Natural killer cell (primary cell): Measurements from ENCODE around the gene EHD4. TPM values are rescaled to one million over a fixed set of nuclear protein-coding genes. Genes with fewer than 3 reads are reported as not detected.

Experiments
- ATAC-seq, 3 donors: fragments of 150-1000 bp in 2 of 3; fragments of 200-7000 bp in 1 of 3; cut with Tn5 transposase; 1 replicate in 1 of 3; 2 replicates in 2 of 3; pipeline ENCODE4 v1.10.0; 2021; ENCODE audit warnings: mild to moderate bottlenecking in 2 of 3, moderate library complexity in 2 of 3
- DNase-seq, 2 donors: peaks; one replicate each; pipeline versions ENCODE4 v3.0.0 to v3.0.0-alpha.2; 2013 to 2021; ENCODE audit warnings: mixed read lengths in 1 of 2
- H3K27ac ChIP-seq: one replicate; pipeline ENCODE4 v1.5.1; 2013; ENCODE audit warnings: mild to moderate bottlenecking, low read length
- H3K27me3 ChIP-seq: one replicate; pipeline ENCODE4 v1.6.1; 2013; ENCODE audit warnings: low read length; ENCODE audit not compliant: control insufficient read depth, insufficient read depth
- H3K36me3 ChIP-seq: one replicate; pipeline ENCODE4 v1.6.1; 2013; ENCODE audit warnings: low read length; ENCODE audit not compliant: control insufficient read depth, insufficient read depth
- H3K4me1 ChIP-seq: one replicate; pipeline ENCODE4 v1.6.1; 2013; ENCODE audit warnings: low read length; ENCODE audit not compliant: control insufficient read depth, insufficient read depth
- H3K4me3 ChIP-seq: one replicate; pipeline ENCODE4 v1.5.1; 2013; ENCODE audit warnings: low read length
- H3K9me3 ChIP-seq: one replicate; pipeline ENCODE4 v1.6.1; 2013; ENCODE audit warnings: low read length; ENCODE audit not compliant: control insufficient read depth, insufficient read depth
- H3K27ac Mint-ChIP-seq, 2 donors: one replicate each; pipeline ENCODE4 v1.8.0; 2022; ENCODE audit warnings: mild to moderate bottlenecking in 2 of 2, mixed read lengths in 2 of 2, moderate library complexity in 1 of 2
- H3K27me3 Mint-ChIP-seq, 2 donors: one replicate each; pipeline ENCODE4 v1.8.0; 2022; ENCODE audit warnings: low read depth in 2 of 2, mixed read lengths in 2 of 2
- H3K36me3 Mint-ChIP-seq: one replicate; pipeline ENCODE4 v1.8.0; 2022; ENCODE audit warnings: mixed read lengths
- H3K4me1 Mint-ChIP-seq, 2 donors: one replicate each; pipeline ENCODE4 v1.8.0; 2022; ENCODE audit warnings: mixed read lengths in 2 of 2
- H3K4me3 Mint-ChIP-seq: one replicate; pipeline ENCODE4 v1.8.0; 2022; ENCODE audit warnings: mild to moderate bottlenecking, moderate library complexity, mixed read lengths
- H3K9me3 Mint-ChIP-seq, 2 donors: one replicate each; pipeline ENCODE4 v1.8.0; 2022; ENCODE audit warnings: mixed read lengths in 2 of 2
- WGBS: methylation state at CpG from one replicate; pipeline ENCODE4 v1.1.7; 2013; ENCODE audit warnings: missing lambda C conversion rate; ENCODE audit not compliant: insufficient coverage; 5-methylcytosine and 5-hydroxymethylcytosine counted together
- intact Hi-C: fragments of 100-400 bp; cut with micrococcal nuclease; formaldehyde crosslinking; loops from one replicate; pipeline ENCODE4 v1.14.2; 2022
- total RNA-seq, 4 donors: library from RNA; stranded (reverse); fragments of 120-200 nt in 1 of 4; gene quantifications; one replicate each; pipeline versions ENCODE4 v1.2.3 to v1.2.4, GENCODE V29; 2013 to 2022
- TF ChIP-seq, protein P1 (sequence below): fragments of 200-600 bp; IDR thresholded peaks from one replicate; pipeline ENCODE4 v1.8.0; 2022; ENCODE audit warnings: antibody characterized with exemption

The EHD4 gene
- total RNA-seq, 3 donors from 2014 or later (not counting 1 experiment from before 2014, with no cell fraction given): 28.4 to 34.6 (median 31.7) TPM

DNA sequence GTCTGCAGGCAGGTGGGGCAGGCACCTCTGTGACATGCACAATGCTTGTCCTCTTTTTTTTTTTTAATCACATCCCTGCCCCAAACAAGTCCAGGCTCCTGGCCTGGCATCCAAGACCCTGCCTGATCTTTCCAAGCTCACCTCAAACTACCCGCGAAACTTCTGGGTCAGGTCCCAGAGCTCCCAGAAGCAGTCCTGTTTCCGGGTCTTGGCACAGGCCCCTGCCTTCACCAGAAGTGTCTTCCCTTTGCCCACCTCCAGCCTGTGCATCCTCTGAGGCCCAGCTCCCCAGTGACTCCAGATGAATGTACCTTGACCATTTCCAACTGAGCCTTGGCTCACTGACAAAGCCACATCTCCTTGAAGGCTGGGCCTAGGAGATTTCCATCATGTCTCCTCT, 25.5 kb upstream of the EHD4 start:
- Histone ChIP-seq H3K27me3 (no peaks in the 10 kb centered on the region), H3K9me3 (no peaks in the 10 kb centered on the region), H3K4me1 (no peaks in the 10 kb centered on the region), H3K27ac (no peak overlapping the region), H3K36me3 (no peaks in the 10 kb centered on the region), H3K4me3 (no peak overlapping the region)
- Mint-ChIP-seq H3K27ac (no peak overlapping the region), H3K4me3 (no peak overlapping the region), H3K9me3 (no peaks in the 10 kb centered on the region), H3K4me1 (peaks cover 0 to 7% of the 10 kb centered on the region in 2 donors), H3K27me3 (peaks cover 0 to 11% of the 10 kb centered on the region in 2 donors), H3K36me3 (no peaks in the 10 kb centered on the region)
- WGBS: 77% methylated on average over 3 of the region's 3 CpGs
- intact Hi-C loops: no loop called here
- TF ChIP-seq, protein P1, sequence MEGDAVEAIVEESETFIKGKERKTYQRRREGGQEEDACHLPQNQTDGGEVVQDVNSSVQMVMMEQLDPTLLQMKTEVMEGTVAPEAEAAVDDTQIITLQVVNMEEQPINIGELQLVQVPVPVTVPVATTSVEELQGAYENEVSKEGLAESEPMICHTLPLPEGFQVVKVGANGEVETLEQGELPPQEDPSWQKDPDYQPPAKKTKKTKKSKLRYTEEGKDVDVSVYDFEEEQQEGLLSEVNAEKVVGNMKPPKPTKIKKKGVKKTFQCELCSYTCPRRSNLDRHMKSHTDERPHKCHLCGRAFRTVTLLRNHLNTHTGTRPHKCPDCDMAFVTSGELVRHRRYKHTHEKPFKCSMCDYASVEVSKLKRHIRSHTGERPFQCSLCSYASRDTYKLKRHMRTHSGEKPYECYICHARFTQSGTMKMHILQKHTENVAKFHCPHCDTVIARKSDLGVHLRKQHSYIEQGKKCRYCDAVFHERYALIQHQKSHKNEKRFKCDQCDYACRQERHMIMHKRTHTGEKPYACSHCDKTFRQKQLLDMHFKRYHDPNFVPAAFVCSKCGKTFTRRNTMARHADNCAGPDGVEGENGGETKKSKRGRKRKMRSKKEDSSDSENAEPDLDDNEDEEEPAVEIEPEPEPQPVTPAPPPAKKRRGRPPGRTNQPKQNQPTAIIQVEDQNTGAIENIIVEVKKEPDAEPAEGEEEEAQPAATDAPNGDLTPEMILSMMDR: no peak
- DNase-seq (no peak), ATAC-seq (no peak)

DNA sequence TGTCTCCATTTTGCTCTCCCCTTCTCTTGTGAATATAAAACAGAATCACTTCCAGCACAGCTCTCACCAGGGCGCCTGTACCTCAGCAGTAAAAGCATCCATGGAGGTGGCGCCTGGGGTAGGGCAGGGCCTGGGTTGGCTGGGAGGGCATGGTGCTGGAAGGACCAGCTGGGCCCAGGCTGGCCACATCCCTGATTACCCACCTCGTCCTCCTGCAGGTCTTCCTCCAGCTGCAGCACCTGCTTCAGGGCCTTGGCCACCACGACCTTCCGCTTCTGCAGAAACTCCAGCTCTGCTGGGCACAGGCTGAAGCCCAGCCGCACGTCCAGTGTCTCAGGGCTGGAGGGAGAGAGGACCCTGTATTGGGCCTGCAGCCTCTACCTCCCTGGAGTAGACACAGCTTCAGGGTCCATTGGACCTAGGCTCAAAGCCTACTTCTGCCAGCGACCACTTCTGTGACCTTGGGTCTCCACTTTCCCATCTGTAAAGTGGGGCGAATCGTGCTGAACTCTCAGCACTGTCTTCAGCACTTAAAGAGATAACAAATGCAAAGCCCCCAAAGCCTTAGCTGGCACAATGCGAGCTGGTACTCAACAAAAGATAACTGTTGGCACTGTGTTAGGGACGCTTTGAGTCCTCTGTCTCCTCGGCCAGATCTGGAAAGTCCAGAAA, 24.7 kb upstream of the EHD4 start:
- Mint-ChIP-seq H3K27me3 (peaks cover 0 to 11% of the 10 kb centered on the region in 2 donors), H3K4me1 (peaks cover 0 to 7% of the 10 kb centered on the region in 2 donors), H3K27ac (no peak overlapping the region), H3K4me3 (no peak overlapping the region), H3K36me3 (no peaks in the 10 kb centered on the region), H3K9me3 (no peaks in the 10 kb centered on the region)
- no peak overlapping the region for H3K4me3 ChIP-seq
- no peaks in the 10 kb centered on the region for H3K27me3 ChIP-seq
- H3K4me1 ChIP-seq: no peaks in the 10 kb centered on the region
- intact Hi-C loops: no loop called here
- ATAC-seq: no peak
- 89% methylated on average over 13 of the region's 13 CpGs for whole genome bisulfite sequencing
- no peaks in the 10 kb centered on the region for H3K9me3 ChIP-seq
- no peak overlapping the region for H3K27ac ChIP-seq
- TF ChIP-seq, protein P1: no peak
- H3K36me3 ChIP-seq: no peaks in the 10 kb centered on the region
- no peak for DNase-seq

DNA sequence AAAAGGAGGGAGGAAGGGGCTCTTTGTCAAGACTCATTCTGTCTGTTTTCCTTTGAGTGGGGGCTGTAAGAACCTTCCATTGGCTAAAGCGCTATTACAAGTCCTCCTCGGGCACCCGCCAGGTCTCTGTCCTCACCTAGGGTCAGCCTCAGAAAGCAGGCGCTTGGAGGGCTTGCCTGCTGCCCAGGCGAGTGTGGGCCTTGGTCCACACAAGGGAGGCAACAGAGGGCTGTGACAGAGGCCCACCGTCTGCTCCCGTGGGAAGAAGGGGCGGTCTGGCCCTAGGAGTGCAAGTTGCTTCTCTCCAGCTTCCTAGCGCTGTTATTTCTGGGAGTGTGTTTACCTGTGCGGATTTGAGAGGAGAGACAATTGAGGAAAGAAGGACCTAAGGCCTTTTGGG, 24.0 kb upstream of the EHD4 start:
- Mint-ChIP-seq H3K27me3 (peaks cover 0 to 11% of the 10 kb centered on the region in 2 donors), H3K4me3 (no peak overlapping the region), H3K9me3 (no peaks in the 10 kb centered on the region), H3K4me1 (peaks cover 0 to 7% of the 10 kb centered on the region in 2 donors), H3K27ac (no peak overlapping the region), H3K36me3 (no peaks in the 10 kb centered on the region)
- Histone ChIP-seq H3K9me3 (no peaks in the 10 kb centered on the region), H3K4me3 (no peak overlapping the region), H3K27ac (no peak overlapping the region), H3K36me3 (no peaks in the 10 kb centered on the region), H3K4me1 (no peaks in the 10 kb centered on the region), H3K27me3 (no peaks in the 10 kb centered on the region)
- ATAC-seq (no peak), DNase-seq (no peak)
- intact Hi-C loops: no loop called here
- 94% methylated on average over 10 of the region's 10 CpGs for WGBS
- TF ChIP-seq, protein P1: no peak

DNA sequence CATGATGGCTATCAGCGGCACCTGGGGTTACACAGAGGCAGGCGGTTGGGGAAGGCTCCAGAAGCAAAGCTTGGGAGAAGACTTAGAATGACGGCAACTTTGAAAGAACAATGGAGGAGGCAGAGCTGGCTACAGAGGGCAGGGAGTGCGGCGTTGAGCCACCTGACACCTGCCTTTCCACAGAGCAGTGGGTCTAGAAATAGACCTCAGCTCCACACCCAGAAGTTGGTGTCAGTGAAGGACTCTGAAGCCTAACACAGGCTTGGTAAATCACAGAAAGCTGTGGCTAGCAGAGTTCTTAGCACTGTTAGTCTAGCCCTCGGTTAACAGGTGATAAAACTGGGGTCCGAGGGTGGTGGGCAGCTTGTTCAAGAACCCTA, 23.1 kb upstream of the EHD4 start:
- no peaks in the 10 kb centered on the region for H3K9me3 ChIP-seq
- H3K4me3 ChIP-seq: no peak overlapping the region
- no peak overlapping the region for H3K27ac ChIP-seq
- DNase-seq: no peak
- no peaks in the 10 kb centered on the region for H3K27me3 ChIP-seq
- Mint-ChIP-seq H3K27ac (no peak overlapping the region), H3K9me3 (no peaks in the 10 kb centered on the region), H3K4me3 (no peak overlapping the region), H3K27me3 (peaks cover 0 to 11% of the 10 kb centered on the region in 2 donors), H3K36me3 (no peaks in the 10 kb centered on the region), H3K4me1 (peaks cover 0 to 7% of the 10 kb centered on the region in 2 donors)
- intact Hi-C loops: no loop called here
- no peaks in the 10 kb centered on the region for H3K36me3 ChIP-seq
- TF ChIP-seq, protein P1: no peak
- no peak for ATAC-seq
- H3K4me1 ChIP-seq: no peaks in the 10 kb centered on the region
- WGBS: 88% methylated on average over 7 of the region's 7 CpGs
